ENCODE measurements around the gene RGCC.
"Not testable (repeated sequence)": the region's sequence is repeated elsewhere in the genome, so short reads cannot be mapped to it uniquely, and the experiment has no call there.

RGCC gene

DNA sequence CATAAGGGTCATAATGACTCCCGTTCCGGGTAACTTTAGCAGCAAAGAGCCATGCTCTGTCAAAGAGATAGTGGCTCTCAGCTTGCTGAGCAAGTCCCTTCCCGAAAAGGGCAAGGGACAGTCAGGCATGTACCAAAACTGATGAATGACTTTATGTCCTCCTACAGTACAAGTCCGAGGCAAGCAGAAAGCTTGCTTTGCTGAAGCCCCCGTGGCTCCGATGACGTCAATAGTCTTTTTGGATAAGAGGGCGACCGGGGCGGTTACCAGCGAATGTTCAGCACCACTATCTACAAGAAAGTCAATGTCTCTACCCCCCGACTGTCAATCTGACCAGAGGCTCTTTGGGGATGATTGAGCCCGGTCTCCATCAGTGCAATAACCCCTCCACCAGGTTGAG lies 34.1 kb upstream of the RGCC start:
- not testable (repeated sequence) for H3K4me3 Mint-ChIP-seq; H3K27ac Mint-ChIP-seq; ATAC-seq (replicated peaks)

DNA sequence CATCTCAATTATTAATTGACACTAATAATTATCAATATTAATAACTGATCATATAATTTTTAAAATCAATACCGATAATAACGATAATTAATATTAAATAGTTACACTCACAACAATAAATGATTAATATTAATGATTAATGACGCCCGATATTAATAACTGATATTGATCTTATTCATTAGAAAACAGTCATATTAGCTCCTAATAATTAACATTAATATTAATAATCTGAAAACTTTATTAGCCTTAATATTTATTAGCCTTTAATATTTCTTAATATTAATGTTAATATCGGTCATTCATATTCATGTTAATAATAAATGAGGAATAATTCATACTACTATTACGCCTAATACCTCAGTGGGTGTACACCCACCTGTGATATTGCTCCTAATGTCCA lies 32.7 kb upstream of the RGCC start:
- H3K27ac Mint-ChIP-seq; H3K4me3 Mint-ChIP-seq; H3K9me3 Mint-ChIP-seq; H3K36me3 Mint-ChIP-seq (ENCODE audit: insufficient read depth); ATAC-seq (replicated peaks); DNase-seq: not testable (repeated sequence)
- Mint-ChIP-seq H3K27me3 (peaks cover 6 to 20% of the 10 kb centered on the region in 2 donors), H3K4me1 (ENCODE audit: low read depth in 2 of 2) (peaks cover 4 to 12% of the 10 kb centered on the region in 2 donors)

More for the DNA sequence above, 34.1 kb upstream of the RGCC start:
- peaks cover 4 to 11% of the 10 kb centered on the region in 2 donors for H3K4me1 Mint-ChIP-seq (ENCODE audit: low read depth in 2 of 2)
- not testable (repeated sequence) for H3K36me3 Mint-ChIP-seq (ENCODE audit: insufficient read depth); H3K9me3 Mint-ChIP-seq; DNase-seq
- peaks cover 6 to 20% of the 10 kb centered on the region in 2 donors for H3K27me3 Mint-ChIP-seq

DNA sequence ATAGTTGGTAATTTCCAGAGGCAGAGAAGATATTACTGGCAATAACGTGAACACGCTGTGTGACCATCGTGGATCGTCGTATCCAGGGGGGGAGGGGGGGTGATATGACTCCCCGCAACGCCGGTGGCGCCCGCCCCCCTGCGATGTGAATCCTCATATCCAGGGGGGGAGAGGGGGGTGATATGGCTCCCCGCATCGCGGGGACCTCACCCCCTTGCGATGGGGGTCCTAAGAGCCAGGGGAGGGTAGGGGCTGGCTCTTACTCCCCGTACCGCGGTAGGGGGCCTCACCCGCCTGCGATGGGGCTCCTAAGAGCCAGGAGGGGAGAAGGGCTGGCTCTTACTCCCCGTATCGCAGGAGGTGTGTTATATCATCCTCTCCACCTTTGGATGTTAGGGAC lies 31.3 kb upstream of the RGCC start:
- Mint-ChIP-seq H3K9me3 (no peaks in the 10 kb centered on the region), H3K4me1 (ENCODE audit: low read depth in 2 of 2) (peaks cover 4 to 12% of the 10 kb centered on the region in 2 donors), H3K36me3 (ENCODE audit: insufficient read depth) (no peaks in the 10 kb centered on the region), H3K27ac (no peak overlapping the region), H3K4me3 (no peak overlapping the region), H3K27me3 (peaks cover 6 to 20% of the 10 kb centered on the region in 2 donors)
- ATAC-seq (replicated peaks) (no peak), DNase-seq (no peak)

DNA sequence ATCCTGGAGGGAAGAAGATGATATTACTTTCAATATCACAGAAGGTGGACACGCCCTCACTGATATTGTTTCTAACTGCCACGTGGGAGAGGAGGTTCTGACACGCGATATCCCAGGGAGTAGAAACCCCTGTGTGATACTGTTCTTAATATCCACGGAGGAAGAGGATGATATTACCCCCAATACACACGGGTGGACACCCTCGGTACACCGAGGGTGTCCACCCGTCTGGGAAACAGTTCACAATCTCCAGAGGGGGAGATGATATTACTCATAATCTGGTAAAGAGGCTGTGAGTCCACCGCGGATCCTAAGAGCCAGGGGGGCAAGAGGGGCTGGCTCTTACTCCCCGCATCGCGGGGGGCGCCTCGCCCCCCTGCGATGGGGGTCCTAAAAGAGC lies 29.7 kb upstream of the RGCC start:
- Mint-ChIP-seq H3K4me1 (ENCODE audit: low read depth in 2 of 2) (peaks cover 4 to 12% of the 10 kb centered on the region in 2 donors), H3K4me3 (peak overlapping the region; percentile 51 to 70), H3K9me3 (no peaks in the 10 kb centered on the region), H3K27ac (peak overlapping the region; percentile 62 to 88), H3K36me3 (ENCODE audit: insufficient read depth) (no peaks in the 10 kb centered on the region), H3K27me3 (peaks cover 6 to 20% of the 10 kb centered on the region in 2 donors)
- DNase-seq (no peak), ATAC-seq (replicated peaks) (no peak)

DNA sequence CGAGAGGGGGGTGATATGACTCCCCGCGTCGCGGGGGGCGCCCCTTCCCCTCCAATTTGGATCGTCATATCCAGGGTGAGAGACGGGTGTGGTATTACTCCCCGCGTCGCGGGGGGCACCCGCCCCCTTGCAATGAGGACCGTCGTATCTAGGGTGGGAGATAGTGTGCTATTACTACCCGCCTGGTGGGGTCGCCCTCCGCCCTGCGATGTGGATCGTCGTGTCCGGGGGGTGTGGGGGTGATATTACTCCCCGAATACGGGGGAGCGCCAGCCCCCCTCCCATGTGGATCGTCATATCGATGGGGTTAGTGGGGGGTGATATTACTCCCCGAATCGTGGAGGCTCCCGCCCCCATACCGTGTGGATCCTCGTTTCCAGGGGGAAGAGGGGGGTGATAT lies 29.2 kb upstream of the RGCC start:
- H3K36me3 Mint-ChIP-seq (ENCODE audit: insufficient read depth) = no peaks in the 10 kb centered on the region
- ATAC-seq (replicated peaks) = peak; percentile 68
- H3K4me1 Mint-ChIP-seq (ENCODE audit: low read depth in 2 of 2) = peaks cover 4 to 12% of the 10 kb centered on the region in 2 donors
- peak overlapping the region; percentile 51 to 70 for H3K4me3 Mint-ChIP-seq
- H3K27me3 Mint-ChIP-seq = peaks cover 6 to 20% of the 10 kb centered on the region in 2 donors
- H3K27ac Mint-ChIP-seq = peak overlapping the region; percentile 62 to 88
- no peaks in the 10 kb centered on the region for H3K9me3 Mint-ChIP-seq
- DNase-seq = peak; percentile 5 to 40 (median 21)

DNA sequence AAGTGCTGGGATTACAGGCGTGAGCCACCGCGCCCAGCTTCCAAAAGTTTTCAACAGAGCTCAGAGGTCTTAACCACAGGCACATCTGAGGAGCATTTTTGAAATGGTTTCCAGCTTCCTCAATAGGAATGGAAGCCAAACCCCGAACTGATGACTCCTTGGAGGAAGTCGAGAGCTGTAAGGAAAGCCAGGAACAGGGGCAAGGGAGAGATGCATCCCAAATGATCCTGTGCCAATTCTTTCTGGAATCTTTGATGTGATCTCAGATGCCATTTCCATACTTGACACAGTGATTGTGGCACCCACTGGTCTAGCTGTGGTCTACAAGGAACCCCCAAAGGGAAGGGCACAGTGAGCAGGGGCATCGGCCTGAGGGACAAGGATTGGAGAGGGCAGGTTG lies 23.3 kb upstream of the RGCC start:
- H3K4me3 Mint-ChIP-seq; H3K4me1 Mint-ChIP-seq (ENCODE audit: low read depth in 2 of 2); ATAC-seq (replicated peaks); H3K36me3 Mint-ChIP-seq (ENCODE audit: insufficient read depth); H3K27ac Mint-ChIP-seq; DNase-seq; H3K9me3 Mint-ChIP-seq: not testable (repeated sequence)
- H3K27me3 Mint-ChIP-seq = peaks cover 0 to 13% of the 10 kb centered on the region in 2 donors

- DNase-seq = no peak
- H3K27me3 Mint-ChIP-seq = peaks cover 0 to 13% of the 10 kb centered on the region in 2 donors
- H3K4me1 Mint-ChIP-seq (ENCODE audit: low read depth in 2 of 2) = no peaks in the 10 kb centered on the region
- ATAC-seq (replicated peaks) = no peak
- H3K27ac Mint-ChIP-seq = peak overlapping the region; percentile 9 to 44
- H3K36me3 Mint-ChIP-seq (ENCODE audit: insufficient read depth) = no peaks in the 10 kb centered on the region
- H3K9me3 Mint-ChIP-seq = no peaks in the 10 kb centered on the region
- H3K4me3 Mint-ChIP-seq = no peak overlapping the region
These were observed 22.4 kb upstream of the RGCC start for GRCh38 chr13:41434831-41435520.

GRCh38 chr13:41443969-41444368 lies 13.4 kb upstream of the RGCC start:
- Mint-ChIP-seq H3K4me1 (ENCODE audit: low read depth in 2 of 2) (no peaks in the 10 kb centered on the region), H3K27ac (no peak overlapping the region), H3K36me3 (ENCODE audit: insufficient read depth) (no peaks in the 10 kb centered on the region), H3K27me3 (no peaks in the 10 kb centered on the region), H3K9me3 (no peaks in the 10 kb centered on the region), H3K4me3 (no peak overlapping the region)
- no peak for DNase-seq
- no peak for ATAC-seq (replicated peaks)

GRCh38 chr13:41452462-41452861 lies 4.9 kb upstream of the RGCC start:
- Mint-ChIP-seq H3K9me3 (no peaks in the 10 kb centered on the region), H3K4me1 (ENCODE audit: low read depth in 2 of 2) (peaks cover 8 to 18% of the 10 kb centered on the region in 2 donors), H3K4me3 (no peak overlapping the region), H3K27me3 (no peaks in the 10 kb centered on the region), H3K27ac (no peak overlapping the region), H3K36me3 (ENCODE audit: insufficient read depth) (peaks cover 18% of the 10 kb centered on the region)
- no peak for ATAC-seq (replicated peaks)
- DNase-seq = no peak

DNA sequence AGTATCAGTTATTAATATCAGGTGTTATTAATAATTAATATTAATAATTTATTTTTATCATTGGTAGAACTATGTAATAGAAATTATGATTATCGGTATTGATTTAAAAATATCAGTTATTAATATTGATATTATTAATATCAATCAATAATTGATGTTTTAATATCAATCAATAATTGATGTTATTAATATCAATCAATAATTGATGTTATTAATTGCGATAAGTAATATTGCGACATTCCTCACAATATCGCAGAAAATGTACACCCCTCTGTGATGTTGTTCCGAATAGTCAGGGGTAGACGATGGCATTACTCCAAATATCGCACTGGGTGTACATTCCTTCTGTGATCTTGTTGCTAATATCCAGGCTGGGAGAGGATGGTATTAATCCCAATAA lies 3.7 kb upstream of the RGCC start:
- Mint-ChIP-seq H3K27me3 (no peaks in the 10 kb centered on the region), H3K9me3 (no peaks in the 10 kb centered on the region), H3K4me3 (no peak overlapping the region), H3K27ac (peak overlapping the region in 1 of 2 donors; percentile 31), H3K4me1 (ENCODE audit: low read depth in 2 of 2) (peaks cover 8 to 18% of the 10 kb centered on the region in 2 donors), H3K36me3 (ENCODE audit: insufficient read depth) (peaks cover 30% of the 10 kb centered on the region)
- DNase-seq = no peak
- no peak for ATAC-seq (replicated peaks)

GRCh38 chr13:41454170-41454569 lies 3.2 kb upstream of the RGCC start:
- DNase-seq (no peak), ATAC-seq (replicated peaks) (no peak)
- peak overlapping the region in 1 of 2 donors; percentile 31 for H3K27ac Mint-ChIP-seq
- H3K9me3 Mint-ChIP-seq = no peaks in the 10 kb centered on the region
- H3K36me3 Mint-ChIP-seq (ENCODE audit: insufficient read depth) = peaks cover 35% of the 10 kb centered on the region
- H3K4me1 Mint-ChIP-seq (ENCODE audit: low read depth in 2 of 2) = peaks cover 12 to 22% of the 10 kb centered on the region in 2 donors
- no peaks in the 10 kb centered on the region for H3K27me3 Mint-ChIP-seq
- no peak overlapping the region for H3K4me3 Mint-ChIP-seq

DNA sequence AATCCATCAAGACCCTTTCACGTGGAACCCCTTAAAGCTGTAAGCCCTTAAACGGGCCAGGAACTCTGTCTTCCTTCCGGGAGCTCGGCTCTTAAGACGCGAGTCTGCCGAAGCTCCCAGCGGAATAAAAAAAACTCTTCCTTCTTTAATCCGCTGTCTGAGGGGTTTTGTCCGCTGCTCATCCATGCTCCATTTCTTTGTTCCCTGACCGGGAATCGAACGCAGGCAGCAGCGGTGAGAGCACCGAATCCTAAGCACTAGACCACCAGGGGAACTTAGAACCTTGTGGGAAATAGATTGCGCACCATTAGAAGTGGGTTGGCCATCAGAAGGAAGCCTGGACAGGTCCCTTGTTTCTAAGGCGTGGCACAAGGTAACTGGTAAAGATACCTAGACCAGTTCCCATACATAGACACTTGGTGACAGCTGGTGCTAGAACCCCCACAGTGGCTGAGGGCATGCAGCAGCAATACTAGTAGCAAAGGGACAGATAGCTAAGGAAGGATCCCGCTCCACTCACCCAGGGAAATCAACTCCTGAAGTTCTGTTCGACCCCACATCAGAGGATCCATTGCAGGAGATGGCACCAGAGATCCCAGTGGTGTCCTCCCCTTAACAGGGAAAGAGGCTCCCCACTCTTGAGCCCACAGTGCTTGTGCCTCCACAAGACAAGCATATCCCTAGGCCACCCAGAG lies 1.5 kb upstream of the RGCC start:
- DNase-seq (peak in 1 of 3 experiments; percentile 11), ATAC-seq (replicated peaks) (no peak)
- Mint-ChIP-seq H3K9me3 (no peaks in the 10 kb centered on the region), H3K4me3 (peak overlapping the region; percentile 78 to 83), H3K27me3 (no peaks in the 10 kb centered on the region), H3K27ac (peak overlapping the region; percentile 92 to 95), H3K4me1 (ENCODE audit: low read depth in 2 of 2) (peaks cover 27 to 39% of the 10 kb centered on the region in 2 donors), H3K36me3 (ENCODE audit: insufficient read depth) (peaks cover 52% of the 10 kb centered on the region)

- peak in 2 of 3 experiments; percentile 38 to 42 for DNase-seq
- H3K4me1 Mint-ChIP-seq (ENCODE audit: low read depth in 2 of 2) = peaks cover 40 to 52% of the 10 kb centered on the region in 2 donors
- H3K27me3 Mint-ChIP-seq = no peaks in the 10 kb centered on the region
- H3K27ac Mint-ChIP-seq = peak overlapping the region; percentile 92 to 95
- peak overlapping the region; percentile 78 to 83 for H3K4me3 Mint-ChIP-seq
- H3K9me3 Mint-ChIP-seq = no peaks in the 10 kb centered on the region
- peak; percentile 0 for ATAC-seq (replicated peaks)
- H3K36me3 Mint-ChIP-seq (ENCODE audit: insufficient read depth) = peaks cover 66% of the 10 kb centered on the region
These were observed 338 bp downstream of the RGCC start for GRCh38 chr13:41457589-41458186.

Data from effector memory CD8-positive, alpha-beta T cell (primary cell).